HUES64 (cell line): ENCODE results near the gene ASCL2.

Experiments
- H3K27ac ChIP-seq: 2 replicates; pipeline ENCODE4 v1.7.0; 2013; ENCODE audit warnings: low read depth, low read length, inconsistent platforms
- H3K27me3 ChIP-seq: 2 replicates; pipeline ENCODE4 v1.6.1; 2013; ENCODE audit warnings: mild to moderate bottlenecking, low read length; ENCODE audit not compliant: insufficient read depth
- H3K36me3 ChIP-seq: 2 replicates; pipeline ENCODE4 v1.6.1; 2013; ENCODE audit warnings: mild to moderate bottlenecking, low read length; ENCODE audit not compliant: insufficient read depth
- H3K4me1 ChIP-seq: 2 replicates; pipeline ENCODE4 v1.6.1; 2013; ENCODE audit warnings: mild to moderate bottlenecking, low read length, moderate library complexity; ENCODE audit not compliant: insufficient read depth
- H3K4me3 ChIP-seq: 2 replicates; pipeline ENCODE4 v1.5.1; 2013; ENCODE audit warnings: mild to moderate bottlenecking, low read length, moderate library complexity
- H3K9ac ChIP-seq: 2 replicates; pipeline ENCODE4 v1.6.1; 2013; ENCODE audit warnings: mild to moderate bottlenecking, low read depth, low read length
- H3K9me3 ChIP-seq: 2 replicates; pipeline ENCODE4 v1.6.1; 2013; ENCODE audit warnings: low read depth, low read length; ENCODE audit not compliant: insufficient read depth
- WGBS: fragments of 150-250, 120-280 bp; methylation state at CpG from one replicate; pipeline ENCODE4 v1.1.7; 2013; ENCODE audit warnings: missing lambda C conversion rate; 5-methylcytosine and 5-hydroxymethylcytosine counted together

The ASCL2 gene

GRCh38 chr11:2306452-2306823 is 36.0 kb upstream of the ASCL2 start:
- H3K9me3 ChIP-seq: no peaks in the 10 kb centered on the region
- 85% methylated on average over 4 of the region's 4 CpGs for WGBS
- H3K4me1 ChIP-seq: no peaks in the 10 kb centered on the region
- H3K27me3 ChIP-seq: no peaks in the 10 kb centered on the region
- H3K27ac ChIP-seq: no peak overlapping the region
- no peak overlapping the region for H3K9ac ChIP-seq
- no peaks in the 10 kb centered on the region for H3K36me3 ChIP-seq
- H3K4me3 ChIP-seq: no peak overlapping the region

- 77% methylated on average over 11 of the region's 12 CpGs for WGBS
- Histone ChIP-seq H3K4me3 (no peak overlapping the region), H3K4me1 (no peaks in the 10 kb centered on the region), H3K27me3 (no peaks in the 10 kb centered on the region), H3K27ac (no peak overlapping the region), H3K9me3 (no peaks in the 10 kb centered on the region), H3K9ac (no peak overlapping the region), H3K36me3 (no peaks in the 10 kb centered on the region)
These were observed 35.5 kb upstream of the ASCL2 start for GRCh38 chr11:2305788-2306451.

- Histone ChIP-seq H3K27ac (no peak overlapping the region), H3K4me1 (no peaks in the 10 kb centered on the region), H3K27me3 (no peaks in the 10 kb centered on the region), H3K4me3 (no peak overlapping the region), H3K36me3 (no peaks in the 10 kb centered on the region), H3K9me3 (no peaks in the 10 kb centered on the region), H3K9ac (no peak overlapping the region)
- WGBS: 42% methylated on average over 10 of the region's 10 CpGs
These were observed 34.9 kb upstream of the ASCL2 start for GRCh38 chr11:2305140-2305778.

GRCh38 chr11:2304506-2305139 is 34.2 kb upstream of the ASCL2 start:
- Histone ChIP-seq H3K9ac (no peak overlapping the region), H3K9me3 (no peaks in the 10 kb centered on the region), H3K27ac (no peak overlapping the region), H3K4me3 (no peak overlapping the region), H3K36me3 (no peaks in the 10 kb centered on the region), H3K27me3 (no peaks in the 10 kb centered on the region), H3K4me1 (no peaks in the 10 kb centered on the region)
- 86% methylated on average over 14 of the region's 14 CpGs for WGBS

GRCh38 chr11:2303627-2304505 is 33.5 kb upstream of the ASCL2 start:
- Histone ChIP-seq H3K27ac (no peak overlapping the region), H3K4me1 (no peaks in the 10 kb centered on the region), H3K36me3 (no peaks in the 10 kb centered on the region), H3K27me3 (no peaks in the 10 kb centered on the region), H3K4me3 (no peak overlapping the region), H3K9ac (no peak overlapping the region), H3K9me3 (no peaks in the 10 kb centered on the region)
- WGBS: 80% methylated on average over 15 of the region's 15 CpGs

GRCh38 chr11:2302896-2303626 is 32.7 kb upstream of the ASCL2 start:
- Histone ChIP-seq H3K36me3 (no peaks in the 10 kb centered on the region), H3K27ac (no peak overlapping the region), H3K9ac (no peak overlapping the region), H3K4me1 (no peaks in the 10 kb centered on the region), H3K4me3 (no peak overlapping the region), H3K27me3 (no peaks in the 10 kb centered on the region), H3K9me3 (no peaks in the 10 kb centered on the region)
- 91% methylated on average over 18 of the region's 18 CpGs for WGBS

GRCh38 chr11:2302306-2302895 is 32.0 kb upstream of the ASCL2 start:
- 94% methylated on average over 16 of the region's 16 CpGs for WGBS
- no peak overlapping the region for H3K4me3 ChIP-seq
- no peaks in the 10 kb centered on the region for H3K9me3 ChIP-seq
- H3K27ac ChIP-seq: no peak overlapping the region
- H3K27me3 ChIP-seq: no peaks in the 10 kb centered on the region
- no peaks in the 10 kb centered on the region for H3K36me3 ChIP-seq
- no peaks in the 10 kb centered on the region for H3K4me1 ChIP-seq
- H3K9ac ChIP-seq: no peak overlapping the region

- H3K4me3 ChIP-seq: no peak within 1 kb of the TSS
- no peak within 1 kb of the TSS for H3K9ac ChIP-seq
These were observed 31.4 kb upstream of the ASCL2 start, which contains the start of the genes C11orf21 and TSPAN32 for GRCh38 chr11:2301631-2302305. Gene C11orf21 (minus strand): TSS chr11:2301918. CDS start chr11:2301808, 110 bp downstream. Gene TSPAN32 (plus strand): TSS chr11:2302013. CDS start chr11:2302150, 137 bp downstream.

GRCh38 chr11:2300936-2301630 is 30.7 kb upstream of the ASCL2 start:
- WGBS: 86% methylated on average over 24 of the region's 24 CpGs
- H3K9me3 ChIP-seq: no peaks in the 10 kb centered on the region
- H3K27ac ChIP-seq: no peak overlapping the region
- no peaks in the 10 kb centered on the region for H3K36me3 ChIP-seq
- no peaks in the 10 kb centered on the region for H3K4me1 ChIP-seq
- H3K9ac ChIP-seq: no peak overlapping the region
- H3K27me3 ChIP-seq: no peaks in the 10 kb centered on the region
- H3K4me3 ChIP-seq: no peak overlapping the region

More at GRCh38 chr11:2301631-2302305, 31.4 kb upstream of the ASCL2 start, which contains the start of the genes C11orf21 and TSPAN32:
- no peaks in the 10 kb centered on the region for H3K27me3 ChIP-seq
- no peak within 1 kb of the TSS for H3K27ac ChIP-seq
- no peaks in the 10 kb centered on the region for H3K4me1 ChIP-seq
- H3K9me3 ChIP-seq: no peaks in the 10 kb centered on the region
- WGBS: 74% methylated on average over 16 of the region's 16 CpGs
- no peaks in the 10 kb centered on the region for H3K36me3 ChIP-seq
